COLO668 (cell line): ENCODE results near the gene SMAP2.
"Not testable (repeated sequence)": the region's sequence is repeated elsewhere in the genome, so short reads cannot be mapped to it uniquely, and the experiment has no call there.

Source experiments
- DNase-seq: peaks from one replicate; lab custom pipeline; 2025; ENCODE audit not compliant: unreplicated experiment; lab: John Stamatoyannopoulos, UW

Gene SMAP2

GRCh38 chr1:40371707-40372258 is 1.7 kb upstream of the SMAP2 start:
- no peak for DNase-seq

- no peak for DNase-seq
Observed at GRCh38 chr1:40372658-40373322, 737 bp upstream of the SMAP2 start.

- DNase-seq: no peak
Observed at GRCh38 chr1:40377512-40377911, 4.0 kb downstream of the SMAP2 start.

GRCh38 chr1:40379785-40380452 is 6.4 kb downstream of the SMAP2 start:
- no peak for DNase-seq

GRCh38 chr1:40380817-40381216 is 7.3 kb downstream of the SMAP2 start:
- no peak for DNase-seq

- DNase-seq: no peak
Observed at GRCh38 chr1:40381268-40382107, 8.0 kb downstream of the SMAP2 start.

- DNase-seq: no peak
Observed at GRCh38 chr1:40382108-40382460, 8.6 kb downstream of the SMAP2 start.

- no peak for DNase-seq
Observed at GRCh38 chr1:40382601-40383000, 9.1 kb downstream of the SMAP2 start.

- DNase-seq: no peak
Observed at GRCh38 chr1:40383095-40383487, 9.6 kb downstream of the SMAP2 start.

GRCh38 chr1:40383488-40384412 is 10.2 kb downstream of the SMAP2 start:
- no peak for DNase-seq

- DNase-seq: no peak
Observed at GRCh38 chr1:40384413-40384762, 10.9 kb downstream of the SMAP2 start.

- DNase-seq: no peak
Observed at GRCh38 chr1:40384887-40385286, 11.4 kb downstream of the SMAP2 start.

- no peak for DNase-seq
Observed at GRCh38 chr1:40385437-40386358, 12.2 kb downstream of the SMAP2 start.

- DNase-seq: no peak
Observed at GRCh38 chr1:40386359-40386723, 12.8 kb downstream of the SMAP2 start.

- no peak for DNase-seq
Observed at GRCh38 chr1:40386796-40387195, 13.3 kb downstream of the SMAP2 start.

- DNase-seq: not testable (repeated sequence)
Observed at GRCh38 chr1:40387381-40388306, 14.1 kb downstream of the SMAP2 start.

- DNase-seq: not testable (repeated sequence)
Observed at GRCh38 chr1:40388456-40389321, 15.2 kb downstream of the SMAP2 start.

GRCh38 chr1:40389322-40389803 is 15.8 kb downstream of the SMAP2 start:
- no peak for DNase-seq
